ENCODE data around the gene TTC29.

- TF ChIP-seq CTCF (IDR thresholded peaks at IDR 0.05) (no peak), POLR2A (IDR thresholded peaks at IDR 0.05) (no peak)
Observed at GRCh38 chr4:146742416-146742815, 203.2 kb downstream of the TTC29 start.

Data from sigmoid colon (tissue), 3 donors.